ENCODE data around the gene PARD6A. TPM values are rescaled to one million over a fixed set of nuclear protein-coding genes. Genes with fewer than 3 reads are reported as not detected.

PARD6A gene
- total RNA-seq, 6 experiments from 2014 or later = 0.55 to 1.1 (median 0.86) TPM

DNA sequence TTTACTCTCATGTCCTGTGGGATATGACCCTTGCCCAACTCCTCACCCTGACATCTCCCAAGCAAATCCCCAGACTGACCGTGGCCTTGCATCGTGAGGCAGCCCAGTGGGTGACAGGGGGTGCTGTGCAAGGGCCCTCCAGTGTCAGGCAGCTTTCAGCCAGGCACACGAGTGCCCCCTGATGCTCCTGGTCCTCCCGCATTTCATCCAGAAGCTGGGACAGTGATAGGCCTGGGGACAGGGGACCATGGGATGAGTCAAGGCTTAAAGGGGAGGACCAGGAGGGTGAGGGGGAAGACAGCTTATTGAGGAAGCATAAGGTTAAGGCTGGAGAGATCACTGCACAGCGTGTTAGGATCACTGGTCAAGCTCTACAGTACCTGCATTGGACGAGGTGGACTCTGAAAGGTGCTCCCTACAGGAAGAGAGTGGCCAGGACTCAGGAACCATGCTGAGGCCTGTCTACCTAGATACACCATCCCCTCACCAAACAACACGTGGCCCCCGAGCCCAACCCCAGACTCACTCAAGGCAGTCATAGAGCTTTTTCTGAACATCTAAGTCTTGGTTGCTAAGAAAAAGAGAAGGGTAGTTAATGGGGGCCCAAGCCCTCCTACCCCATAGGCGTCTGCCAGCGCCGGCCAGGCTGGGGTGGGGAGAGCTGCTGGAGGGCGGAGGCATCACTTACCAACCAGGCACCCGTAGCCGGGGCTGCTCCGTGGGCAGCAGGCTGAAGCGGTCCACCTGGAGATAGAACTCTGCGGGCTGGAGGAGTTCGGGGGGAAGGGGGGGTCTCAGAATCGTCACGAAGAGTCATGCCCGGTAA lies 1.7 kb upstream of the PARD6A start:
- peak overlapping the region; percentile 94 for H3K4me3 Mint-ChIP-seq
- H3K27ac Mint-ChIP-seq = peak overlapping the region; percentile 33; the same call in 1 of the 2 replicates
- no peaks in the 10 kb centered on the region for H3K36me3 Mint-ChIP-seq (ENCODE audit: low read depth)
- TF ChIP-seq CTCF (IDR thresholded peaks at IDR 0.05) = no peak
- H3K9me3 Mint-ChIP-seq = no peaks in the 10 kb centered on the region
- peaks cover 4% of the 10 kb centered on the region; the same call in 1 of the 2 replicates for H3K27me3 Mint-ChIP-seq (ENCODE audit: insufficient read depth)
- H3K4me1 Mint-ChIP-seq (ENCODE audit: low read depth) = peaks cover 11% of the 10 kb centered on the region
- no peak for DNase-seq

DNA sequence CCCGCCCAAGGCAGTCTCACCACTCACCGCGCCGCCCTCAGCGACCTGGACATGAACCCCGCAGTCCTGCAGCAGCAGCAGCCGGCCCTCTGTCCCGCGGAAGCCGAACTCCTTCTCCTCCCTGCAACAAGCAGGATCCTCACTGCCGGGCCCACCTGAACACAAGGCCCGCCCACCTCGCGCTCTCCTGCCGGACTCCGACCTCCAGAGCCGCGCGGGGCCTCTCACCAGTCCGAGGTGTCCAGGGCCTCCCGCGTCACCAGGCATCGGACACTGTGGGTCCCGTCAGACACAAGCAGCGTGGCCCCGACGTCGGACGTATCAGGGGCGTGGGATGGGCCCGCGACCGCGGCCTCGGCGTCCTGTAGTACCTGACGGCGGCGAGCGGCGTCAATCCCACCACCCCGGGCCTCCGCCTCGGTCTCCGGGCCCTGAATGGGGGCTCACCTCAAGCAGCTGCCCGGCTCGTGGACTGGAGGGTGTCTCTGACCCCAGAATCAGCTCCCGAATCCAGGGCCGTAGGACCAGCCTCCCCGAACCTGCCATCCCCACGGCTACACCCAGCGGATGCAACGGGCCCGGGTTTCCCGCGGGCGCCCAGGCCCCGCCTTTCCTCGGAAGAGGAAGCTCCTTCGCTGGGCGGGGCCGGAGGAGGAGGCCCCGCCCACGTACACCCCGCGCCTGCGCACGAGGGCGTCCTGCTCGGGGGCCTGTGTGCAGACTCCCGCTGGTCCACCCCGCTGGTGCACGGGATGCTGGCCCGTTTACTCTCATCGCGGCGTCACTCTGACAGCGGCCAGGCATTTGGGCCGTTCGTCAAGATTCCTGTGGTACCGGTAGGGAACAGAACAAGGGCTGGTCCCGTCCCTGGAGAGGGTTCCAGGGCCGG lies 841 bp upstream of the PARD6A start, which contains the start of gene ACD:
TSS of gene ACD (minus strand) at position 586 of the 889 bp plus-strand sequence. CDS start at position 546, 40 bp downstream.
- TF ChIP-seq CTCF (IDR thresholded peaks at IDR 0.05) = no peak
- Mint-ChIP-seq H3K36me3 (ENCODE audit: low read depth) (no peaks in the 10 kb centered on the region), H3K4me1 (ENCODE audit: low read depth) (peaks cover 11% of the 10 kb centered on the region), H3K4me3 (peak within 1 kb of the TSS; percentile 94), H3K27me3 (ENCODE audit: insufficient read depth) (0 out of 2 replicates have a peak, but pooled peaks cover 2% of the 10 kb centered on the region), H3K9me3 (no peaks in the 10 kb centered on the region), H3K27ac (peak within 1 kb of the TSS; percentile 97)
- DNase-seq = peak; percentile 81

GRCh38 chr16:67661101-67661761 lies 471 bp downstream of the PARD6A start:
- H3K4me1 Mint-ChIP-seq (ENCODE audit: low read depth) = peaks cover 17% of the 10 kb centered on the region
- peak overlapping the region; percentile 61; the same call in 1 of the 2 replicates for H3K27ac Mint-ChIP-seq
- H3K4me3 Mint-ChIP-seq = peak overlapping the region; percentile 85
- no peaks in the 10 kb centered on the region for H3K9me3 Mint-ChIP-seq
- 0 out of 2 replicates have a peak, but pooled peaks cover 2% of the 10 kb centered on the region for H3K27me3 Mint-ChIP-seq (ENCODE audit: insufficient read depth)
- TF ChIP-seq CTCF (IDR thresholded peaks at IDR 0.05) = no peak
- H3K36me3 Mint-ChIP-seq (ENCODE audit: low read depth) = no peaks in the 10 kb centered on the region
- peak; percentile 53 for DNase-seq

GRCh38 chr16:67661886-67662652 lies 1.3 kb downstream of the PARD6A start:
- no peak for DNase-seq
- Mint-ChIP-seq H3K9me3 (no peaks in the 10 kb centered on the region), H3K4me1 (ENCODE audit: low read depth) (peaks cover 19% of the 10 kb centered on the region), H3K36me3 (ENCODE audit: low read depth) (no peaks in the 10 kb centered on the region), H3K4me3 (no peak overlapping the region), H3K27me3 (ENCODE audit: insufficient read depth) (0 out of 2 replicates have a peak, but pooled peaks cover 2% of the 10 kb centered on the region), H3K27ac (no peak overlapping the region)
- TF ChIP-seq CTCF (IDR thresholded peaks at IDR 0.05) = no peak

All from HFFc6 (cell line).